Tibial nerve (tissue), 4 donors: Measurements from ENCODE around the gene IFNAR1. TPM values are rescaled to one million over a fixed set of nuclear protein-coding genes. Genes with fewer than 3 reads are reported as not detected.
"Not testable (repeated sequence)": the region's sequence is repeated elsewhere in the genome, so short reads cannot be mapped to it uniquely, and the experiment has no call there.

ENCODE experiments used
- DNase-seq, 2 donors: peaks; one replicate each; pipeline ENCODE4 v3.0.0-alpha.2; 2019; ENCODE audit warnings: low spot score in 2 of 2
- H3K27ac ChIP-seq, 4 donors: fragments of 200-600 bp; sonication (generic) in 3 of 4; one replicate each; pipeline ENCODE4 v1.5.1; 2017 to 2019; ENCODE audit warnings: mild to moderate bottlenecking in 1 of 4
- H3K27me3 ChIP-seq, 2 donors: fragments of 200-600 bp; sonication (generic) in 1 of 2; one replicate each; pipeline versions ENCODE4 v1.5.1 to v1.6.0; 2017 to 2019
- H3K36me3 ChIP-seq, 3 donors: fragments of 200-600 bp; sonication (generic); one replicate each; pipeline ENCODE4 v1.5.1; 2018 to 2019
- H3K4me1 ChIP-seq, 4 donors: fragments of 200-600 bp; sonication (generic) in 3 of 4; one replicate each; pipeline ENCODE4 v1.5.1; 2017 to 2019
- H3K4me3 ChIP-seq, 4 donors: fragments of 200-600 bp; sonication (generic) in 3 of 4; one replicate each; pipeline ENCODE4 v1.5.1; 2017 to 2019; ENCODE audit warnings: mild to moderate bottlenecking in 1 of 4, moderate library complexity in 1 of 4
- H3K9me3 ChIP-seq, 4 donors: fragments of 200-600 bp; sonication (generic) in 3 of 4; one replicate each; pipeline ENCODE4 v1.5.1; 2017 to 2019
- EP300 ChIP-seq, 2 donors: sonication (generic); formaldehyde crosslinking; IDR thresholded peaks; one replicate each; pipeline ENCODE4 v1.6.1; 2017; ENCODE audit warnings: antibody characterized with exemption in 2 of 2, mild to moderate bottlenecking in 1 of 2
- POLR2A ChIP-seq, 2 donors: fragments of 450-650 bp; IDR thresholded peaks; one replicate each; pipeline ENCODE4 v1.6.1; 2017; ENCODE audit warnings: antibody characterized with exemption in 2 of 2, mild to moderate bottlenecking in 2 of 2, moderate library complexity in 2 of 2
- WGBS, 2 donors: methylation state at CpG; one replicate each; pipeline ENCODE4 v1.1.5; 2018; 5-methylcytosine and 5-hydroxymethylcytosine counted together
- total RNA-seq, 4 donors: library from RNA; depleted of rRNA; stranded (reverse); fragments of >200 nt; gene quantifications; one replicate each; pipeline ENCODE4 v1.1.0, GENCODE V29; 2016
- TF ChIP-seq, protein P1 (sequence below), 5 experiments: fragments of 200-600 bp in 3 of 5; fragments of 450-650 bp in 2 of 5; sonication (generic) in 3 of 5; IDR thresholded peaks; one replicate each; pipeline ENCODE4 v1.5.1; 2016 to 2019; ENCODE audit warnings: antibody characterized with exemption in 5 of 5, mild to moderate bottlenecking in 3 of 5, moderate library complexity in 2 of 5

Gene IFNAR1
- total RNA-seq, 4 donors from 2014 or later = 29.4 to 35.8 (median 31.4) TPM

DNA sequence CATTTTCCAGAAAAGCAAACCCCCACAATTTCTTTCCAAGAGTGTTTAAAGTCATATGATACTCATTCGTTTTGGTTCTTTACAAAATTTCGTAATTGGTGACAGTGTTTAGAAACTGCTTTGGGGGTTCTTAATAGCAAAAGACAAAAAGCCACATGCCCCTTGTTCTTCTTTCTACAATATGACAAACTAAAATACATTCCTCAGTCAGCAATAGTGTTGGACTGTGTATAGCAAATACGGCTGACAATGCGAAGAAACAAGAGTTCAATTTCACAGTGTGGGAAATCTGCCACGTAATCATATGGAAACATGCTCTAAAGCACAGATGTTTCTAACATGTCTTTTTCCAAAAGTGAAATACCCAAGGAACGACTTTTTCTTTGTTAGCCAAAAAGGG, 7.6 kb upstream of the IFNAR1 start:
- Histone ChIP-seq H3K9me3 (no peaks in the 10 kb centered on the region), H3K36me3 (no peaks in the 10 kb centered on the region), H3K27me3 (no peaks in the 10 kb centered on the region), H3K4me3 (no peak overlapping the region), H3K4me1 (no peaks in the 10 kb centered on the region), H3K27ac (no peak overlapping the region)
- WGBS, 2 donors = 47 to 51% methylated on average over 6 of the region's 6 CpGs
- no peak for DNase-seq
- TF ChIP-seq, protein P1, sequence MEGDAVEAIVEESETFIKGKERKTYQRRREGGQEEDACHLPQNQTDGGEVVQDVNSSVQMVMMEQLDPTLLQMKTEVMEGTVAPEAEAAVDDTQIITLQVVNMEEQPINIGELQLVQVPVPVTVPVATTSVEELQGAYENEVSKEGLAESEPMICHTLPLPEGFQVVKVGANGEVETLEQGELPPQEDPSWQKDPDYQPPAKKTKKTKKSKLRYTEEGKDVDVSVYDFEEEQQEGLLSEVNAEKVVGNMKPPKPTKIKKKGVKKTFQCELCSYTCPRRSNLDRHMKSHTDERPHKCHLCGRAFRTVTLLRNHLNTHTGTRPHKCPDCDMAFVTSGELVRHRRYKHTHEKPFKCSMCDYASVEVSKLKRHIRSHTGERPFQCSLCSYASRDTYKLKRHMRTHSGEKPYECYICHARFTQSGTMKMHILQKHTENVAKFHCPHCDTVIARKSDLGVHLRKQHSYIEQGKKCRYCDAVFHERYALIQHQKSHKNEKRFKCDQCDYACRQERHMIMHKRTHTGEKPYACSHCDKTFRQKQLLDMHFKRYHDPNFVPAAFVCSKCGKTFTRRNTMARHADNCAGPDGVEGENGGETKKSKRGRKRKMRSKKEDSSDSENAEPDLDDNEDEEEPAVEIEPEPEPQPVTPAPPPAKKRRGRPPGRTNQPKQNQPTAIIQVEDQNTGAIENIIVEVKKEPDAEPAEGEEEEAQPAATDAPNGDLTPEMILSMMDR (IDR thresholded peaks at IDR 0.05) = no peak
- TF ChIP-seq POLR2A (IDR thresholded peaks at IDR 0.05) = no peak
- TF ChIP-seq EP300 (IDR thresholded peaks at IDR 0.05) = peak in 1 of 2 donors; percentile 15

DNA sequence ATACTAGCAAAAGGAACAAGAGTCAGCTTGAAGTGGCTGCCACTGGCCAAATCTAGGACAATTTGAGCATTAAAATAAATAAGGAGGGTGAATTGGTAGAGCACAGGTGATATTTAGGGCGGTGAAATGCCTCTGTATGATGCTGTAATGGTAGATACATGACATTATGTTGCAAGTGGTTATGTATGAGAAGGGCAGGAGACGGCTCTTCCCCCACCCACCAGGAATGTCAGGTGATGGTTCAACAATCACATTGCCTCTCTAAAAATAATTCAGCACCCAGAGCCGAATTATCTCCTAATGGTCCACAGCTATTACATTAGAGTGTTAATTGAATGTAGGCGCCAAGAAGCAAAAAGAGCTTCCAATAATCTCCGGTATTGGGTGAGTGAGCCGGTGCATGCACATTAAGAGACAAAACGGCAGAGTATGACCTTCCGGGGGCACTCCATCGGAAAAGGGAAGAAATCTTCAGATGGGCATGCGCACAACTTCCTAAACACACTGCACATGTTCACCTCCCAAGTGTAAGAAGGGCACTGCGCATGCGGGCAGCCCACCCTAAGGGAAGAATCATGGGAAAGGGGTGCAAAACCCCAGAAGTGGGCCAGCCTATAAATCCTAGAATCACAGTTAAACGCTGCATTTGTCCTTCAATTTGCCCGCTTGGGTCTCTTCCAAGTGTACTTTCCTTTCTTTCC, 6.8 kb upstream of the IFNAR1 start:
- Histone ChIP-seq H3K4me3 (no peak overlapping the region), H3K27me3 (no peaks in the 10 kb centered on the region), H3K36me3 (no peaks in the 10 kb centered on the region), H3K4me1 (no peaks in the 10 kb centered on the region), H3K9me3 (no peaks in the 10 kb centered on the region), H3K27ac (no peak overlapping the region)
- DNase-seq = no peak
- TF ChIP-seq EP300 (IDR thresholded peaks at IDR 0.05) = no peak
- TF ChIP-seq, protein P1 (IDR thresholded peaks at IDR 0.05) = no peak
- TF ChIP-seq POLR2A (IDR thresholded peaks at IDR 0.05) = no peak
- WGBS, 2 donors = 87 to 89% methylated on average over 14 of the region's 14 CpGs

DNA sequence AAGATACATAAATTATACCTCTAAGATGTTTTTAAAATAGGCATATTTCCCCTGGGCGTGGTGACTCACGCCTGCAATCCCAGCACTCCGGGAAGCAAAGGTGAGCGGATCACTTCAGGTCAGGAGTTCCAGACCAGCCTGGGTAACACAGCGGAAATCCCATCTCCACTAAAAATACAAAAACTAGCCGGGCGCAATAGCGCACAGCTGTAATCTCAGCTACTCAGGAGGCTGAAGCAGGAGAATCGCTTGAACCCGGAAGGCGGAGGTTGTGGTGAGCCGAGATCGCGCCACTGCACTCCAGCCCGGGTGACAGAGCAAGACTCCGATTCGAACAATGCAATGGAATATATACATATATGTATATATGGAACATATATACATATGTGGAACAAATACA, 3.8 kb upstream of the IFNAR1 start:
- H3K4me1 ChIP-seq, H3K4me3 ChIP-seq, H3K27ac ChIP-seq, H3K9me3 ChIP-seq, DNase-seq, H3K27me3 ChIP-seq, H3K36me3 ChIP-seq: not testable (repeated sequence)
- WGBS, 2 donors = 82 to 88% methylated on average over 17 of the region's 17 CpGs

DNA sequence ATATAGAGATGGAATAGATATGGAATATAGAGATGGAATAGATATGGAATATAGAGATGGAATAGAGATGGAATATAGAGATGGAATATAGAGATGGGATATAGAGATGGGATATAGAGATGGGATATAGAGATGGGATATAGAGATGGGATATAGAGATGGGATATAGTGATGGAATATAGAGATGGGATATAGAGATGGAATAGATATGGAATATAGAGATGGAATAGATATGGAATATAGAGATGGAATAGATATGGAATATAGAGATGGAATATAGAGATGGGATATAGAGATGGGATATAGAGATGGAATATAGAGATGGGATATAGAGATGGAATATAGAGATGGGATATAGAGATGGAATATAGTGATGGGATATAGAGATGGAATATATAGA, 1.2 kb upstream of the IFNAR1 start:
- peak overlapping the region in 2 of 4 donors; percentile 81 to 92 for H3K4me3 ChIP-seq
- peak overlapping the region in 3 of 4 donors; percentile 97 to 99 (median 99) for H3K27ac ChIP-seq
- H3K36me3 ChIP-seq, DNase-seq, H3K9me3 ChIP-seq, H3K27me3 ChIP-seq: not testable (repeated sequence)
- H3K4me1 ChIP-seq = peaks cover 0 to 30% (median 12%) of the 10 kb centered on the region in 4 donors

DNA sequence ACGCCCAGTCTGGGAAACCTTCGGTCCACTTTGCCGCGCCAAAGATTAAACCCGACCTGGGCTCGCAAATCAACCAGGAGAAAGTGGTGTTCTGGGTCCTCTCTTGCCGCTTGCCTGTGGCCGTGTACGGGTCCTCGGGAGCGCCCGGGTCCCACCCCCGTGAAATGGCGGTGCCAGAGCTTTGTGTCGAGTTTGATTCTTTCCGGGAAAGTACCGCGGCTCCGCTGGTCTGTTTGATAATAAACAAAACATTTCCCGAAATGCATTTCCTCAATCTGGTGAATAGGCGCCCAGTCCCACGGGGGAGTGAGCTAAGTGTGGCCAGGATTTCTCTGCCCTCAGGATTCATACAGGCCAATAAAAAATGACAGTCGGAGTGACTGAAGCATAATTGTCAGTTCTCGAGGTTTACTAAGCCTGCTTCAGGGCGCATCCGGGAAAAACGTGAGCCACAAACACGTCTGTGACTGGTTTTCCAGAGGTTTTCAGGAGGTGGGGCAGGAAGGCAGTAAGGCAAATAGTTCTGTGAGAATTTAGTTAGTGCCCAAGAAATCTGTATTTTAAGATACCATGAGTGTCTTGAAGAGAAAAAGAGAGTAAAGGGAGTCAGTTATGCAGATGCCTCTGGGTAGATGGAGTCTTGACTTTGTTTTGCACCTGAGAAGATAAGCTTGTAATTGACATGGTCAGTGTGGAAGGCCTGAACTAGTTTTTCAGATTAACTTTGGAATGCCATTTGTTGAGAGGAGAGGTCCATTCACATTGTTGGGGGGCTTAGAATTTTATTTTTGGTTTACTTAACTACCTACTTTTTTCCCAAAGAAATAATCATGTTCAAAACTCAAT, 675 bp downstream of the IFNAR1 start:
- DNase-seq = peak; percentile 54 to 61
- Histone ChIP-seq H3K4me3 (peak overlapping the region; percentile 70 to 96 (median 86)), H3K4me1 (peaks cover 0 to 33% (median 12%) of the 10 kb centered on the region in 4 donors), H3K9me3 (no peaks in the 10 kb centered on the region), H3K27me3 (no peaks in the 10 kb centered on the region), H3K36me3 (peaks cover 0 to 9% (median 0%) of the 10 kb centered on the region in 3 donors), H3K27ac (peak overlapping the region; percentile 93 to 100 (median 98))
- TF ChIP-seq EP300 (IDR thresholded peaks at IDR 0.05) (no peak), POLR2A (IDR thresholded peaks at IDR 0.05) (no peak)
- TF ChIP-seq, protein P1 (IDR thresholded peaks at IDR 0.05) = no peak
- 0 to 1% methylated on average over 24 to 28 of the region's 28 CpGs for WGBS, 2 donors

DNA sequence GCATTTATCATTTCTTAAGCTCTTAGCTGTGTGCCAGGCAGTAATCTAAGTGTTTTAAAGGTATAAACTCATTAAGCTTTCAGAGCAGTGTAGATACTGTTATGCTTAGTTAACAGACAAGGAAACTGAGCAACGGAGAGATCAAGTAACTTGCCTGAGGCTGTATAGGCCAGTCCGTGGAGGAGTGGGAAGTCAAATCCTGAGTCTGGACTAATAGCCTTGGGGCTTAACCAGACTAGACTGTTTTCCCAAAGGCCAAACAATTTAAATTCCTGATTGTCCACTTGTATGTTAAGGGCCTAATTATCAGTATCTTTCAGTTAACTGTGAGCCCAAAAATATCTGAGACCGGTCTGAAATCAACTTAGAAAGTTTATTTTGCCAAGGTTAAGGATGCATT, 2.6 kb downstream of the IFNAR1 start:
- no peaks in the 10 kb centered on the region for H3K27me3 ChIP-seq
- no peak overlapping the region for H3K27ac ChIP-seq
- no peak for DNase-seq
- H3K4me1 ChIP-seq = peaks cover 0 to 40% (median 17%) of the 10 kb centered on the region in 4 donors
- 82 to 85% methylated on average over 3 of the region's 3 CpGs for WGBS, 2 donors
- no peak for TF ChIP-seq POLR2A (IDR thresholded peaks at IDR 0.05)
- TF ChIP-seq, protein P1 (IDR thresholded peaks at IDR 0.05) = no peak
- TF ChIP-seq EP300 (IDR thresholded peaks at IDR 0.05) = no peak
- H3K36me3 ChIP-seq = peaks cover 0 to 28% (median 0%) of the 10 kb centered on the region in 3 donors
- H3K4me3 ChIP-seq = no peak overlapping the region
- peaks cover 0 to 7% (median 0%) of the 10 kb centered on the region in 4 donors for H3K9me3 ChIP-seq
